Chondrocyte (in vitro differentiated cells): ENCODE measurements around the gene RABGAP1. TPM values are rescaled to one million over a fixed set of nuclear protein-coding genes. Genes with fewer than 3 reads are reported as not detected.

Source experiments
- DNase-seq: peaks from one replicate; pipeline ENCODE4 v3.0.0; 2021; ENCODE audit warnings: mixed read lengths, low spot score
- H3K27ac Mint-ChIP-seq: one replicate; pipeline ENCODE4 v1.8.0; 2021; ENCODE audit warnings: mild to moderate bottlenecking, moderate library complexity, mixed read lengths; ENCODE audit not compliant: unreplicated experiment
- H3K27me3 Mint-ChIP-seq: 2 replicates; pipeline ENCODE4 v1.8.0; 2021; ENCODE audit warnings: low read depth, mixed read lengths
- H3K36me3 Mint-ChIP-seq: 2 replicates; pipeline ENCODE4 v1.8.0; 2021; ENCODE audit warnings: low read depth, mixed read lengths
- H3K4me1 Mint-ChIP-seq: 2 replicates; pipeline ENCODE4 v1.8.0; 2021; ENCODE audit warnings: low read depth, mild to moderate bottlenecking, mixed read lengths
- H3K4me3 Mint-ChIP-seq: one replicate; pipeline ENCODE4 v1.8.0; 2021; ENCODE audit warnings: mild to moderate bottlenecking, moderate library complexity, mixed read lengths; ENCODE audit not compliant: unreplicated experiment
- H3K9me3 Mint-ChIP-seq: 2 replicates; pipeline ENCODE4 v1.8.0; 2021; ENCODE audit warnings: low read depth, mixed read lengths
- total RNA-seq: library from RNA; stranded (reverse); gene quantifications from 3 replicates; pipeline ENCODE4 v1.2.1, GENCODE V29; 2021
- TF ChIP-seq, protein P1 (sequence below): fragments of 200-600 bp; sonication (generic); IDR thresholded peaks from 2 replicates; pipeline ENCODE4 v1.5.0; 2021; ENCODE audit warnings: antibody characterized with exemption, mild to moderate bottlenecking, moderate library complexity

Gene RABGAP1
- total RNA-seq, 1 donor from 2014 or later, result 91.8 TPM

- no peak for DNase-seq
- Mint-ChIP-seq H3K9me3 (no peaks in the 10 kb centered on the region), H3K4me1 (peaks cover 45% of the 10 kb centered on the region), H3K4me3 (no peak overlapping the region), H3K27me3 (no peaks in the 10 kb centered on the region), H3K36me3 (peaks cover 21% of the 10 kb centered on the region), H3K27ac (peak overlapping the region; percentile 38)
- TF ChIP-seq, protein P1, sequence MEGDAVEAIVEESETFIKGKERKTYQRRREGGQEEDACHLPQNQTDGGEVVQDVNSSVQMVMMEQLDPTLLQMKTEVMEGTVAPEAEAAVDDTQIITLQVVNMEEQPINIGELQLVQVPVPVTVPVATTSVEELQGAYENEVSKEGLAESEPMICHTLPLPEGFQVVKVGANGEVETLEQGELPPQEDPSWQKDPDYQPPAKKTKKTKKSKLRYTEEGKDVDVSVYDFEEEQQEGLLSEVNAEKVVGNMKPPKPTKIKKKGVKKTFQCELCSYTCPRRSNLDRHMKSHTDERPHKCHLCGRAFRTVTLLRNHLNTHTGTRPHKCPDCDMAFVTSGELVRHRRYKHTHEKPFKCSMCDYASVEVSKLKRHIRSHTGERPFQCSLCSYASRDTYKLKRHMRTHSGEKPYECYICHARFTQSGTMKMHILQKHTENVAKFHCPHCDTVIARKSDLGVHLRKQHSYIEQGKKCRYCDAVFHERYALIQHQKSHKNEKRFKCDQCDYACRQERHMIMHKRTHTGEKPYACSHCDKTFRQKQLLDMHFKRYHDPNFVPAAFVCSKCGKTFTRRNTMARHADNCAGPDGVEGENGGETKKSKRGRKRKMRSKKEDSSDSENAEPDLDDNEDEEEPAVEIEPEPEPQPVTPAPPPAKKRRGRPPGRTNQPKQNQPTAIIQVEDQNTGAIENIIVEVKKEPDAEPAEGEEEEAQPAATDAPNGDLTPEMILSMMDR, result no peak
Observed at GRCh38 chr9:123000371-123001068, 59.7 kb downstream of the RABGAP1 start.

GRCh38 chr9:123002754-123003153, 61.9 kb downstream of the RABGAP1 start:
- DNase-seq, result no peak
- no peaks in the 10 kb centered on the region for H3K27me3 Mint-ChIP-seq
- peak overlapping the region; percentile 95 for H3K27ac Mint-ChIP-seq
- H3K36me3 Mint-ChIP-seq, result peaks cover 21% of the 10 kb centered on the region
- H3K9me3 Mint-ChIP-seq, result no peaks in the 10 kb centered on the region
- peak overlapping the region; percentile 64 for H3K4me3 Mint-ChIP-seq
- TF ChIP-seq, protein P1, result no peak
- H3K4me1 Mint-ChIP-seq, result peaks cover 53% of the 10 kb centered on the region

DNA sequence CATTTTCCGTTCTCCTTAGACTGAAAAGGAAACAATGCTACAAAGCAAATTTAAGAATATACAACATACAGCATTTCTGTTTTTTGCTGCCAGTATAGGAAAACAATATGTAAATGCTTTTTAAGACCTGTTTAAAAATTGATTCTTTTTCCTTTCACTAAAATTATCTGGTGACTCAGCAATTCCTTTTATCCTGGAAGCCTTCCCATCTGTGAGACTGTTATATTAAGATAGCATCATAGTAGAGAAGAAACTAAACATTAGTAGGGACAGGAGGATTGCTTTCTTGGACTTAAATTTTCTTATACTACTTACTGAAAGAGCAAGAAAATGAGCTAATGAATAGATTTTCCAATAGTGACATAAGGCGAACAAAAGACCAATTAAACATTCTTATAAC, 62.6 kb downstream of the RABGAP1 start:
- H3K4me3 Mint-ChIP-seq, result peak overlapping the region; percentile 44
- no peaks in the 10 kb centered on the region for H3K27me3 Mint-ChIP-seq
- H3K27ac Mint-ChIP-seq, result peak overlapping the region; percentile 95
- TF ChIP-seq, protein P1, result no peak
- DNase-seq, result no peak
- peaks cover 21% of the 10 kb centered on the region for H3K36me3 Mint-ChIP-seq
- H3K9me3 Mint-ChIP-seq, result no peaks in the 10 kb centered on the region
- peaks cover 53% of the 10 kb centered on the region for H3K4me1 Mint-ChIP-seq

DNA sequence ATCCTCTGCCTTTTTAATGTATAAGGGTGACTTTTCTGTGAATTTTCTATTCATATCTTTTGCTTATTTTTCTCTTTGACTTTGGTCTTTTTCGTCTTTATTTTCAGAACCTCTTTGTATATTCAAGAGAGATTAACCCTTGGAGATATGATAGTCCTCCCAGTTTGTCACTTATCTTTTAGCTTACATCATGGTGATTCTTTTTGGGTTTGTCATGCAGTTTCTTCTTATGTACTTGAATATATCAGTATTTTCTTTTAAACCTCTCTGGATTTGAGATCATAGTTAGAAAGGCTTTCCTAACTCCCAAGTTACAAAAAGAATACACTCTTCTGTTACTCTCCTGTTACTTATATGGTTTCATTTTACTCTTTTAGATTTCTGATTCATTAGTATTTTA, 65.1 kb downstream of the RABGAP1 start:
- peaks cover 37% of the 10 kb centered on the region for H3K4me1 Mint-ChIP-seq
- no peak for DNase-seq
- H3K27me3 Mint-ChIP-seq, result no peaks in the 10 kb centered on the region
- H3K9me3 Mint-ChIP-seq, result no peaks in the 10 kb centered on the region
- H3K27ac Mint-ChIP-seq, result peak overlapping the region; percentile 73
- no peak overlapping the region for H3K4me3 Mint-ChIP-seq
- TF ChIP-seq, protein P1, result no peak
- H3K36me3 Mint-ChIP-seq, result peaks cover 10% of the 10 kb centered on the region

DNA sequence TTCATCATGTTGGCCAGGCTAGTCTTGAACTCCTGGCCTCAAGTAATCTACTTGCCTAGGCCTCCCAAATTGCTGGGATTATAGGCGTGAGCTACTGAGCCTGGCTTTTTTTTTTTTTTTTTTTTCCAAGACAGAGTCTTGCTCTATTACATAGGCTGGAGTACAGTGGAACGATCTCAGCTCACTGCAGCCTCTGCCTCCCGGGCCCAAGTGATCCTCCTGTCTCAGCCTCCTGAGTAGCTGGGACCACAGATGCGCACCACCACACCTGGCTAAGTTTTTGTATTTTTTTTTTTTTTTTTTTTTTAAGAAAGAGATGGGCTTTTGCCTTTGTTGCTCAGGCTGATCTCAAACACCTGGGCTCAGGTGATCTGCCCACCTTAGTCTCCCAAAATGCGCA, 66.4 kb downstream of the RABGAP1 start:
- no peak for DNase-seq
- peaks cover 17% of the 10 kb centered on the region for H3K36me3 Mint-ChIP-seq
- no peaks in the 10 kb centered on the region for H3K9me3 Mint-ChIP-seq
- no peaks in the 10 kb centered on the region for H3K27me3 Mint-ChIP-seq
- H3K4me3 Mint-ChIP-seq, result no peak overlapping the region
- peaks cover 40% of the 10 kb centered on the region for H3K4me1 Mint-ChIP-seq
- H3K27ac Mint-ChIP-seq, result no peak overlapping the region
- TF ChIP-seq, protein P1, result no peak
